Astrocyte of the spinal cord (primary cell): ENCODE measurements around the gene HBQ1.

Source experiments
- DNase-seq: peaks from one replicate; pipeline ENCODE4 v3.0.0; 2011; ENCODE audit warnings: low read depth, low spot score
- H3K4me3 ChIP-seq: 2 replicates; pipeline ENCODE4 v1.5.1; 2011; ENCODE audit warnings: low read depth, mild to moderate bottlenecking, low read length, moderate library complexity
- CTCF ChIP-seq: IDR thresholded peaks from 2 replicates; pipeline ENCODE4 v1.5.1; 2012; ENCODE audit warnings: low read depth, mild to moderate bottlenecking, low read length, inconsistent platforms
- in situ Hi-C: cut with HindIII; loops from 2 replicates; pipeline ENCODE4 v1.10.0; 2017; ENCODE audit warnings: low sequenced_read_pairs

The HBQ1 gene

GRCh38 chr16:180101-180675 is at the start of gene HBQ1:
HBQ1 (plus strand) TSS chr16:180459; CDS start chr16:180487, 28 bp downstream.
- no peak for DNase-seq
- TF ChIP-seq CTCF, result peak; percentile 33
- peak within 1 kb of the TSS; percentile 26 for H3K4me3 ChIP-seq
- in situ Hi-C loops, result no loop called here

- in situ Hi-C loops, result no loop called here
- no peak for TF ChIP-seq CTCF
- H3K4me3 ChIP-seq, result no peak overlapping the region
- no peak for DNase-seq
Measured at GRCh38 chr16:130533-131173, 49.6 kb upstream of the HBQ1 start.

- in situ Hi-C loops, result no loop called here
- no peak for DNase-seq
- H3K4me3 ChIP-seq, result no peak overlapping the region
- no peak for TF ChIP-seq CTCF
Measured at GRCh38 chr16:132120-132519, 48.1 kb upstream of the HBQ1 start.

- TF ChIP-seq CTCF, result no peak
- H3K4me3 ChIP-seq, result no peak overlapping the region
- in situ Hi-C loops, result no loop called here
- no peak for DNase-seq
Measured at GRCh38 chr16:133716-134115, 46.5 kb upstream of the HBQ1 start.

- no peak for DNase-seq
- in situ Hi-C loops, result no loop called here
- TF ChIP-seq CTCF, result no peak
- H3K4me3 ChIP-seq, result peak overlapping the region; percentile 79
Measured at GRCh38 chr16:138049-138417, 42.2 kb upstream of the HBQ1 start.

GRCh38 chr16:140175-140857 is 39.9 kb upstream of the HBQ1 start:
- TF ChIP-seq CTCF, result no peak
- H3K4me3 ChIP-seq, result no peak overlapping the region
- DNase-seq, result no peak
- in situ Hi-C loops, result no loop called here
